Prostate gland (tissue), 2 donors: ENCODE measurements around the gene KLHL28. TPM values are rescaled to one million over a fixed set of nuclear protein-coding genes. Genes with fewer than 3 reads are reported as not detected.

ENCODE experiments used
- DNase-seq: peaks from one replicate; pipeline ENCODE4 v3.0.0-alpha.2; 2019; ENCODE audit warnings: low spot score
- H3K27ac ChIP-seq, 2 donors: fragments of 200-600 bp; sonication (generic); 2 replicates each; pipeline ENCODE4 v1.5.1; 2017 to 2019
- H3K27me3 ChIP-seq: fragments of 200-600 bp; sonication (generic); replicated peaks from 2 replicates; pipeline ENCODE4 v1.5.1; 2019; ENCODE audit not compliant: insufficient read depth
- H3K36me3 ChIP-seq, 2 donors: fragments of 200-600 bp; sonication (generic); 1 replicate in 1 of 2; 2 replicates in 1 of 2; pipeline versions ENCODE4 v1.5.1 to v1.8.1; 2017 to 2019
- H3K4me1 ChIP-seq: fragments of 200-600 bp; sonication (generic); replicated peaks from 2 replicates; pipeline ENCODE4 v1.5.1; 2019
- H3K4me3 ChIP-seq, 2 donors: fragments of 200-600 bp; sonication (generic); 2 replicates each; pipeline ENCODE4 v1.5.1; 2017 to 2019
- H3K9me3 ChIP-seq: fragments of 200-600 bp; sonication (generic); 2 replicates; pipeline ENCODE4 v1.5.1; 2017
- CTCF ChIP-seq, 4 experiments: fragments of 200-600 bp in 2 of 4; fragments of 450-650 bp in 2 of 4; sonication (generic) in 2 of 4; IDR thresholded peaks; 1 replicate in 3 of 4; 2 replicates in 1 of 4; pipeline ENCODE4 v1.5.1; 2016 to 2019; ENCODE audit warnings: antibody characterized with exemption in 4 of 4, mild to moderate bottlenecking in 2 of 4, moderate library complexity in 2 of 4
- POLR2A ChIP-seq: fragments of 450-650 bp; IDR thresholded peaks from one replicate; pipeline ENCODE4 v1.6.1; 2016; ENCODE audit warnings: antibody characterized with exemption, mild to moderate bottlenecking
- POLR2AphosphoS5 ChIP-seq: sonication (generic); formaldehyde crosslinking; IDR thresholded peaks from one replicate; pipeline ENCODE4 v1.6.1; 2017; ENCODE audit warnings: antibody characterized with exemption
- WGBS: methylation state at CpG from one replicate; pipeline ENCODE4 v1.1.5; 2018; 5-methylcytosine and 5-hydroxymethylcytosine counted together
- intact Hi-C: fragments of 100-400 bp; cut with DNase I; formaldehyde crosslinking; loops from one replicate; pipeline ENCODE4 v1.14.2; 2022
- total RNA-seq, 2 donors: library from RNA; depleted of rRNA; stranded (reverse); fragments of >200 nt; gene quantifications; one replicate each; pipeline ENCODE4 v1.1.0, GENCODE V29; 2016

The KLHL28 gene
- total RNA-seq, 2 donors from 2014 or later = 7.4 to 9.7 TPM

DNA sequence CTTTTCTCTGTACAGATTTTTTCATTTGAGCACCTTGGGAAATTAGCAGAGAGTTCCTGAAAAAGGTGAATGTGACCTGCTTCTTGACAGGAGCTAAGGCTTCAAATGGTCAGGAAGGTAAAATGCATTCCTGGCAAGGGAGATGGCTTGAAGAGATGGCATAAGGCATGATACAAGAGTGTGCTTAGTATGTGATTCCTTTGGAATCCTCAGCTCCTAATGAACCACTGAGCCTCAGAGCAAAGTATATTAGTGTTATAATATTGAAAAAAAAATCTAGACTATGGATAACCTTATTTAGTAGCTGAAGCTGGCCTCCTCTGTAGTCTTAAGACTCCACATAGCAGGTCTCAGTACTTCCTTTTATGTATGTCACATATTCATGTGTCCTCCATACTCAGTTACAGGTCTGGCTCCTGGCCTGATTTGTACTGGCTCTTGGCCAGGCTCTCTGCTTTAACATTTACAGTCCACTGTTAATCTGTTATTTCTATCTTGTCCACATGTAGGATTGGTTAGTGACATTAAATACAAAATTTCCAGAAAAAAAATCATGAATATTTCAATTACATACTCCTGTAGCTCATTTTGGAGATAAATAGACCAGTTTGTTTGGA is 18.1 kb upstream of the KLHL28 start:
- Histone ChIP-seq H3K4me3 (no peak overlapping the region), H3K36me3 (no peaks in the 10 kb centered on the region), H3K4me1 (no peaks in the 10 kb centered on the region), H3K27ac (no peak overlapping the region), H3K9me3 (no peaks in the 10 kb centered on the region), H3K27me3 (no peaks in the 10 kb centered on the region)
- DNase-seq = peak; percentile 59
- intact Hi-C loops = no loop called here
- TF ChIP-seq POLR2AphosphoS5 (peak; percentile 10), POLR2A (no peak)

- H3K4me3 ChIP-seq = no peak overlapping the region
- no peak for DNase-seq
- no peaks in the 10 kb centered on the region for H3K9me3 ChIP-seq
- H3K4me1 ChIP-seq = no peaks in the 10 kb centered on the region
- H3K36me3 ChIP-seq = no peaks in the 10 kb centered on the region
- intact Hi-C loops = no loop called here
- WGBS = 71% methylated on average over 2 of the region's 2 CpGs
- no peaks in the 10 kb centered on the region for H3K27me3 ChIP-seq
- TF ChIP-seq CTCF (IDR thresholded peaks at IDR 0.05) = no peak
- TF ChIP-seq POLR2A = no peak
- TF ChIP-seq POLR2AphosphoS5 = no peak
- H3K27ac ChIP-seq = no peak overlapping the region
Observed at GRCh38 chr14:44979273-44979672, 17.5 kb upstream of the KLHL28 start.

- Histone ChIP-seq H3K4me3 (no peak overlapping the region), H3K27me3 (no peaks in the 10 kb centered on the region), H3K4me1 (peaks cover 3% of the 10 kb centered on the region), H3K36me3 (no peaks in the 10 kb centered on the region), H3K27ac (no peak overlapping the region), H3K9me3 (no peaks in the 10 kb centered on the region)
- over 99% methylated on average over 4 of the region's 4 CpGs for WGBS
- TF ChIP-seq POLR2AphosphoS5 = no peak
- DNase-seq = no peak
- intact Hi-C loops = no loop called here
Observed at GRCh38 chr14:44971459-44971858, 9.7 kb upstream of the KLHL28 start.

DNA sequence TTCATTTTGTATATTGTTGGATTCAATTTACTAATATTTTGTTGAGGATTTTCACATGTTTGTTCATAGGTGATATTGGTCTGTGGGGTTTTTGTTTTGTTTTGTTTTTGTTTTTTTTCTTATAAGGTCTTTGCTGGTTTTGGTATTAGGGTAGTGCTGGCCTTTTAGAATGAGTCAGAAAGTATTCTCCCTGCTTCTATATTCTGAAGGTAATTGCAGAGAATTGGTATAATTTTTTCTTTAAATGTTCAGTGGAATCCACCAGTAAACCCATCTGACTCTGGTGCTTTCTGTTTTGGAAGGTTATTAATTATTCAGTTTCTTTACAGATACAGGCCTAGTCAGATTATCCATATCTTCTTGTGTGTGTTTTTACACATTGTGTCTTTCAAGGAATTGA is 9.2 kb upstream of the KLHL28 start:
- no peak overlapping the region for H3K4me3 ChIP-seq
- no peak for TF ChIP-seq POLR2A
- TF ChIP-seq CTCF (IDR thresholded peaks at IDR 0.05) = no peak
- TF ChIP-seq POLR2AphosphoS5 = no peak
- no peak overlapping the region for H3K27ac ChIP-seq
- no peaks in the 10 kb centered on the region for H3K9me3 ChIP-seq
- intact Hi-C loops = no loop called here
- no peaks in the 10 kb centered on the region for H3K36me3 ChIP-seq
- H3K27me3 ChIP-seq = no peaks in the 10 kb centered on the region
- peaks cover 3% of the 10 kb centered on the region for H3K4me1 ChIP-seq
- DNase-seq = no peak

DNA sequence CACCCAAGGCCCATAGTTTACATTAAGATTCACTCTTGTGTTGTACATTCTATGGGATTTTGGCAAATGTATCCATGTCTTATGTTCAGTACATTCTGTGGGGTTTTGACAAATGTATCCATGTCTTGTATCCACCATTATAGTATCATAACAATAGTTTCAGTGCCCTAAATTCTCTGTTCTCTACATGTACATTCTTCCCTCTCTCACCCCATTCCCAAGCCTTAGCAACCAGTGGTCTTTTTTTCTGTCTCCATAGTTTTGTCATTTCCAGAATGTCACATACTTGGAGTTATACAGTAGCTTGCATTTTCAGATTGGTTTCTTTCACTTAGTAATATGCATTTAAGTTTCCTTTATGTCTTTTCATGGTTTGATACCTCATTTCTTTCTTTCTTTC is 7.0 kb upstream of the KLHL28 start:
- H3K4me3 ChIP-seq = no peak overlapping the region
- H3K36me3 ChIP-seq = no peaks in the 10 kb centered on the region
- H3K9me3 ChIP-seq = no peaks in the 10 kb centered on the region
- no peaks in the 10 kb centered on the region for H3K27me3 ChIP-seq
- intact Hi-C loops = no loop called here
- H3K4me1 ChIP-seq = peaks cover 3% of the 10 kb centered on the region
- TF ChIP-seq POLR2A = no peak
- no peak for TF ChIP-seq POLR2AphosphoS5
- no peak for TF ChIP-seq CTCF (IDR thresholded peaks at IDR 0.05)
- DNase-seq = no peak
- no peak overlapping the region for H3K27ac ChIP-seq

- H3K4me3 ChIP-seq = no peak overlapping the region
- no peak for DNase-seq
- no peak for TF ChIP-seq POLR2AphosphoS5
- TF ChIP-seq POLR2A = no peak
- no peak for TF ChIP-seq CTCF (IDR thresholded peaks at IDR 0.05)
- no peak overlapping the region for H3K27ac ChIP-seq
- H3K27me3 ChIP-seq = no peaks in the 10 kb centered on the region
- intact Hi-C loops = no loop called here
- 87% methylated on average over 4 of the region's 4 CpGs for WGBS
- no peaks in the 10 kb centered on the region for H3K9me3 ChIP-seq
- peaks cover 3% of the 10 kb centered on the region for H3K4me1 ChIP-seq
- no peaks in the 10 kb centered on the region for H3K36me3 ChIP-seq
Observed at GRCh38 chr14:44966601-44967336, 5.0 kb upstream of the KLHL28 start.
